GM23338 (cell line): ENCODE results near the gene ODAD4.

Source experiments
- CREB1 ChIP-seq: fragments of 250-450 bp; sonication (Bioruptor Pico); IDR thresholded peaks from 2 replicates; pipeline ENCODE4 v1.5.0; 2020; ENCODE audit warnings: low read depth, mild to moderate bottlenecking, moderate library complexity
- ETS1 ChIP-seq: IDR thresholded peaks from 2 replicates; pipeline ENCODE4 v1.6.1; 2016; ENCODE audit warnings: antibody characterized with exemption
- EZH2 ChIP-seq: fragments of 200-600 bp; sonication (generic); IDR thresholded peaks from one replicate; pipeline ENCODE4 v1.8.0; 2017; ENCODE audit warnings: antibody characterized with exemption, mild to moderate bottlenecking, low read depth; ENCODE audit not compliant: unreplicated experiment
- EZH2phosphoT487 ChIP-seq: fragments of 200-600 bp; sonication (generic); IDR thresholded peaks from one replicate; pipeline ENCODE4 v1.8.1; 2018; ENCODE audit warnings: antibody characterized with exemption; ENCODE audit not compliant: unreplicated experiment
- JUNB ChIP-seq: IDR thresholded peaks from one replicate; pipeline ENCODE4 v1.6.1; 2016; ENCODE audit warnings: antibody characterized with exemption; ENCODE audit not compliant: unreplicated experiment
- NANOG ChIP-seq: IDR thresholded peaks from 2 replicates; pipeline ENCODE4 v1.6.1; 2016; ENCODE audit warnings: antibody characterized with exemption, borderline replicate concordance
- POLR2AphosphoS5 ChIP-seq: IDR thresholded peaks from 2 replicates; pipeline ENCODE4 v1.6.1; 2016; ENCODE audit warnings: antibody characterized with exemption, low read depth
- REST ChIP-seq: IDR thresholded peaks from one replicate; pipeline ENCODE4 v1.6.1; 2018; ENCODE audit warnings: antibody characterized with exemption; ENCODE audit not compliant: unreplicated experiment
- STAT1 ChIP-seq: IDR thresholded peaks from one replicate; pipeline ENCODE4 v1.6.1; 2016; ENCODE audit warnings: antibody characterized with exemption; ENCODE audit not compliant: unreplicated experiment
- TF ChIP-seq, protein P1 (sequence below), 2 experiments: fragments of 200-600 bp in 1 of 2; sonication (generic) in 1 of 2; conservative IDR thresholded peaks; 2 replicates each; pipeline versions ENCODE4 v1.5.1 to v1.6.1; 2016 to 2017; ENCODE audit warnings: antibody characterized with exemption in 2 of 2, low read depth in 2 of 2, mild to moderate bottlenecking in 2 of 2, moderate library complexity in 1 of 2

DNA sequence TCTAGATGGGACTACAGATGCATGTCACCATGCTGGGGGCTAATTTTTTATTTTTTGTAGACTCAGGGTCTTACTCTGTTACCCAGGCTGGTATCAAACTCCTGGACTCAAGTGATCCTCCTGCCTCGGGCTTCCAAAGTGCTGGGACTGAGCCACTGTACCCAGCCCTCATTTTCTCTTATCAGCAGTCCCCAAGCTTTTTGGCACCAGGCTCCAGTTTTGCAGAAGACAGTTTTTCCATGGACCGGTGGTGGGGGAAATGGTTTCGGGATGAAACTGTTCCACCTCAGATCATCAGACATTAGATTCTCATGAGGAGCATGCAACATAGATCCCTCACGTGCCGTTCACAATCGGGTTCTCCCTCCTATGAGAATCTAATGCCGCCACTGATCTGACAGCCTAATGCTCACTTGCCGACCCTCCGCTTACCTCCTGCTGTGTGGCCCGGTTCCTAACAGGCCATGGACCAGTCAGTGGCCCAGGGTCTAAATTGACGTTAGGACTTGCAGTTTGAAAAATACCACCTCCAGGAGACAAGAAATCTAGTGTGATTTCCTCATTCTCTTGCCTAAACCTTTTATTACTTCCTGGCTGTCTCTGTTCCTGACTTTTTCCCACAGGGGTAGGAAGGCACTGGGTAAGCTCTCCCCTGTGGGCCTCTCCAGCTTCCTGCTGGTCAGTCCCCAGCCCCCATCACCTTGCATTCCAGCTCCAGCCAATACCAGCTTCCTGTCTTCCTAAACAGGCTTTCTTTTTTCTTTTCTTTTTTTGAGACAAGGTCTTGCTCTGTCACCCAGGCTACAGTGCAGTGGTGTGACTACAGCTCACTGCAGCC lies 26.8 kb downstream of the ODAD4 start:
- TF ChIP-seq, protein P1, sequence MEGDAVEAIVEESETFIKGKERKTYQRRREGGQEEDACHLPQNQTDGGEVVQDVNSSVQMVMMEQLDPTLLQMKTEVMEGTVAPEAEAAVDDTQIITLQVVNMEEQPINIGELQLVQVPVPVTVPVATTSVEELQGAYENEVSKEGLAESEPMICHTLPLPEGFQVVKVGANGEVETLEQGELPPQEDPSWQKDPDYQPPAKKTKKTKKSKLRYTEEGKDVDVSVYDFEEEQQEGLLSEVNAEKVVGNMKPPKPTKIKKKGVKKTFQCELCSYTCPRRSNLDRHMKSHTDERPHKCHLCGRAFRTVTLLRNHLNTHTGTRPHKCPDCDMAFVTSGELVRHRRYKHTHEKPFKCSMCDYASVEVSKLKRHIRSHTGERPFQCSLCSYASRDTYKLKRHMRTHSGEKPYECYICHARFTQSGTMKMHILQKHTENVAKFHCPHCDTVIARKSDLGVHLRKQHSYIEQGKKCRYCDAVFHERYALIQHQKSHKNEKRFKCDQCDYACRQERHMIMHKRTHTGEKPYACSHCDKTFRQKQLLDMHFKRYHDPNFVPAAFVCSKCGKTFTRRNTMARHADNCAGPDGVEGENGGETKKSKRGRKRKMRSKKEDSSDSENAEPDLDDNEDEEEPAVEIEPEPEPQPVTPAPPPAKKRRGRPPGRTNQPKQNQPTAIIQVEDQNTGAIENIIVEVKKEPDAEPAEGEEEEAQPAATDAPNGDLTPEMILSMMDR (conservative IDR thresholded peaks at IDR 0.05; ENCODE audit: low read depth in 2 of 2) = no peak
- TF ChIP-seq EZH2 (no peak), ETS1 (no peak), REST (no peak), NANOG (no peak), CREB1 (CRISPR knock-in tag) (no peak), JUNB (no peak), STAT1 (no peak), POLR2AphosphoS5 (no peak), EZH2phosphoT487 (no peak)
